ENCODE data around the gene LIX1L. TPM values are rescaled to one million over a fixed set of nuclear protein-coding genes. Genes with fewer than 3 reads are reported as not detected.
A peak's percentile ranks its signal among the peaks of the same experiment; 100 is the strongest.

The LIX1L gene
- polyA plus RNA-seq, 1 donor (not counting 4 experiments of a cell fraction or from before 2014, with no cell fraction given) = 20.0 TPM

DNA sequence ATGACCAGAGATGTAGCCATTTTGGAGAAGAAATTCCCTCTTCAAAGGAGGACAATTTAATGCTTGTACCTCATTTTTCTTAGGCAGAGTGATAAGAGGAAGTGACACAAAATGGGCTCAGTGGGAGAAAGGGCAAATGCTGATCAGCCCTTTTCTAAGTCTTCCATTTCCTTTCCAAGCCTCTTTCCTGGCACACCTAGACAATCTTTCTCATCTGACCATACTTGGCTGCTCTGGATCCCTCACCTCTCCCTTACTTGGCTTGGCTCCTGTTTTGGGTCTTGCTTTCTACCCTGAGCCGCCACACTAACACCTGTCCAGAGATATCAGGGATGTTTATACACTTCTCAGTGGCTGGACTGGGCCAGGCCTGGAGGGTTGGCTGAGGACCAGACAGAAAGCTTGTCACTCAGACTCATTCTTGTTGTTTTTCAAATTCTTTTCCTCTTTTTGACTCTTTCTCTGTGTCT is 25.4 kb upstream of the LIX1L start:
- no peak overlapping the region for H3K9ac ChIP-seq (ENCODE audit: control insufficient read depth, extremely low read depth, insufficient read depth, low read length)
- no peaks in the 10 kb centered on the region for H3K36me3 ChIP-seq (ENCODE audit: control insufficient read depth in 2 of 2, extremely low read depth in 1 of 2, insufficient read depth in 2 of 2, low read length in 2 of 2)
- no peaks in the 10 kb centered on the region for H3K9me3 ChIP-seq (ENCODE audit: control insufficient read depth, low read depth, low read length)
- peak overlapping the region; percentile 45 for H2AFZ ChIP-seq (ENCODE audit: control insufficient read depth, low read length)
- FAIRE-seq (no peak), DNase-seq (ENCODE audit: low read depth, low spot score) (no peak)
- H4K20me1 ChIP-seq (ENCODE audit: control insufficient read depth, extremely low read depth, insufficient read depth, low read length) = no peaks in the 10 kb centered on the region
- dilution Hi-C loops (cut with MboI; ENCODE audit: extremely low pct_ligation_motif_present, low sequenced_read_pairs) = no loop called here
- no peak overlapping the region for H3K4me3 ChIP-seq (ENCODE audit: control insufficient read depth in 2 of 3, extremely low read depth in 1 of 3, insufficient read depth in 2 of 3, low read depth in 1 of 3, low read length in 3 of 3)
- H3K4me2 ChIP-seq (ENCODE audit: control insufficient read depth, extremely low read depth, insufficient read depth, low read depth, low read length) = no peak overlapping the region
- H3K27ac ChIP-seq (ENCODE audit: control insufficient read depth, insufficient read depth, low read length) = no peak overlapping the region
- H3K79me2 ChIP-seq (ENCODE audit: control insufficient read depth, insufficient read depth, low read length) = no peaks in the 10 kb centered on the region
- peaks cover 52% of the 10 kb centered on the region for H3K4me1 ChIP-seq (ENCODE audit: control insufficient read depth, extremely low read depth, insufficient read depth, low read length)
- TF ChIP-seq, protein P1, sequence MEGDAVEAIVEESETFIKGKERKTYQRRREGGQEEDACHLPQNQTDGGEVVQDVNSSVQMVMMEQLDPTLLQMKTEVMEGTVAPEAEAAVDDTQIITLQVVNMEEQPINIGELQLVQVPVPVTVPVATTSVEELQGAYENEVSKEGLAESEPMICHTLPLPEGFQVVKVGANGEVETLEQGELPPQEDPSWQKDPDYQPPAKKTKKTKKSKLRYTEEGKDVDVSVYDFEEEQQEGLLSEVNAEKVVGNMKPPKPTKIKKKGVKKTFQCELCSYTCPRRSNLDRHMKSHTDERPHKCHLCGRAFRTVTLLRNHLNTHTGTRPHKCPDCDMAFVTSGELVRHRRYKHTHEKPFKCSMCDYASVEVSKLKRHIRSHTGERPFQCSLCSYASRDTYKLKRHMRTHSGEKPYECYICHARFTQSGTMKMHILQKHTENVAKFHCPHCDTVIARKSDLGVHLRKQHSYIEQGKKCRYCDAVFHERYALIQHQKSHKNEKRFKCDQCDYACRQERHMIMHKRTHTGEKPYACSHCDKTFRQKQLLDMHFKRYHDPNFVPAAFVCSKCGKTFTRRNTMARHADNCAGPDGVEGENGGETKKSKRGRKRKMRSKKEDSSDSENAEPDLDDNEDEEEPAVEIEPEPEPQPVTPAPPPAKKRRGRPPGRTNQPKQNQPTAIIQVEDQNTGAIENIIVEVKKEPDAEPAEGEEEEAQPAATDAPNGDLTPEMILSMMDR (optimal IDR thresholded peaks at IDR 0.05 in 1 of 3, IDR thresholded peaks at IDR 0.05 in 1 of 3, conservative IDR thresholded peaks at IDR 0.05 in 1 of 3; ENCODE audit: extremely low read depth in 1 of 3, insufficient read depth in 2 of 3, low read length in 3 of 3) = no peak
- no peak for TF ChIP-seq EZH2 (IDR thresholded peaks at IDR 0.05; ENCODE audit: low read length)
- no peaks in the 10 kb centered on the region for H3K9me1 ChIP-seq (ENCODE audit: control insufficient read depth, extremely low read depth, insufficient read depth, low read length)
- no peaks in the 10 kb centered on the region for H3K27me3 ChIP-seq (ENCODE audit: control insufficient read depth, extremely low read depth, insufficient read depth, low read length)

DNA sequence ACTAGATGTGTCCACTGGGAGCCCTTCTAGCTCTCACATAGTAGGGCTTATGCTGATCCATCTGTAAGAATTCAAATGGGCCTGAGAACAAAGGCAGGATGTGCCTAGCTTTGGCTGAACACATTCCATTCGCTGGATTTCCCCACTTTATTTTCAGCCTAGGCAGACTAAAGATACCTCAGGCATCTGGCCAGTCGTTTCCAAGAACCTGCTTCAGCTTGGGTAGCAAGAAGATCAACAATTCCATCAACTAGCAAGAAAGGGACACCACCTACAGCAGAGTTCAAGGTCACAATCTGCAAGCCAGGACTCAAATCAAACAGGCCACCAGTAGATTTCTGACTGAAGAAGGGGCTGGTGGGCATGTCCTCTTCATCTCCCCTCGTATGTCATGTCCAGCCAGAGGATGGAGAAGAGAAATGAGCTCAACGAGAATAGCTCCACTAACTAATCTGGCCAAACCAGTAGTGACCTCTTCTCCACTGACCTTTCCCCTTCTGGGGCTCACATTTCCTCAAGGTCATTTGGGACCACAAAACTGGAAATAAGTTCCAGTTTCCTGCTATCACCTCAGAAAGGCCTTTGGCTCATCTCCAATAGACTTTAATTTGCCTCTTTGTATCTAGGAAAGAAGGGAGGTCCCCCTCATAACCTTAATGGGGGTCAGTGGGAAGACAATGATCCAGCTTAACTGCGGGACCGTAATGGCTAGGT is 24.4 kb upstream of the LIX1L start:
- no peaks in the 10 kb centered on the region for H4K20me1 ChIP-seq (ENCODE audit: control insufficient read depth, extremely low read depth, insufficient read depth, low read length)
- DNase-seq (ENCODE audit: low read depth, low spot score) = no peak
- no peak overlapping the region for H3K4me2 ChIP-seq (ENCODE audit: control insufficient read depth, extremely low read depth, insufficient read depth, low read depth, low read length)
- FAIRE-seq = no peak
- H3K9me3 ChIP-seq (ENCODE audit: control insufficient read depth, low read depth, low read length) = no peaks in the 10 kb centered on the region
- H3K9me1 ChIP-seq (ENCODE audit: control insufficient read depth, extremely low read depth, insufficient read depth, low read length) = no peaks in the 10 kb centered on the region
- no peak overlapping the region for H3K9ac ChIP-seq (ENCODE audit: control insufficient read depth, extremely low read depth, insufficient read depth, low read length)
- H3K36me3 ChIP-seq (ENCODE audit: control insufficient read depth in 2 of 2, extremely low read depth in 1 of 2, insufficient read depth in 2 of 2, low read length in 2 of 2) = no peaks in the 10 kb centered on the region
- no peak overlapping the region for H2AFZ ChIP-seq (ENCODE audit: control insufficient read depth, low read length)
- no peak overlapping the region for H3K4me3 ChIP-seq (ENCODE audit: control insufficient read depth in 2 of 3, extremely low read depth in 1 of 3, insufficient read depth in 2 of 3, low read depth in 1 of 3, low read length in 3 of 3)
- no peaks in the 10 kb centered on the region for H3K27me3 ChIP-seq (ENCODE audit: control insufficient read depth, extremely low read depth, insufficient read depth, low read length)
- H3K79me2 ChIP-seq (ENCODE audit: control insufficient read depth, insufficient read depth, low read length) = no peaks in the 10 kb centered on the region
- H3K4me1 ChIP-seq (ENCODE audit: control insufficient read depth, extremely low read depth, insufficient read depth, low read length) = peaks cover 61% of the 10 kb centered on the region
- dilution Hi-C loops (cut with MboI; ENCODE audit: extremely low pct_ligation_motif_present, low sequenced_read_pairs) = no loop called here
- H3K27ac ChIP-seq (ENCODE audit: control insufficient read depth, insufficient read depth, low read length) = no peak overlapping the region
- TF ChIP-seq, protein P1 (optimal IDR thresholded peaks at IDR 0.05 in 1 of 3, IDR thresholded peaks at IDR 0.05 in 1 of 3, conservative IDR thresholded peaks at IDR 0.05 in 1 of 3; ENCODE audit: extremely low read depth in 1 of 3, insufficient read depth in 2 of 3, low read length in 3 of 3) = no peak
- no peak for TF ChIP-seq EZH2 (IDR thresholded peaks at IDR 0.05; ENCODE audit: low read length)
